Effector memory CD4-positive, alpha-beta T cell (primary cell): ENCODE measurements around the gene CEP43.
A peak's percentile ranks its signal among the peaks of the same experiment; 100 is the strongest.

ENCODE experiments used
- DNase-seq, 3 donors: peaks; one replicate each; pipeline ENCODE4 v3.0.0-alpha.2; 2020
- H3K27ac ChIP-seq: 2 replicates; pipeline ENCODE4 v1.7.0; 2013; ENCODE audit warnings: mild to moderate bottlenecking, low read length, moderate library complexity; ENCODE audit not compliant: insufficient read depth, poor library complexity, severe bottlenecking
- H3K27me3 ChIP-seq: replicated peaks from 2 replicates; pipeline ENCODE4 v1.7.0; 2013; ENCODE audit warnings: mild to moderate bottlenecking, low read length; ENCODE audit not compliant: insufficient read depth, control insufficient read depth, poor library complexity, severe bottlenecking
- H3K36me3 ChIP-seq: 2 replicates; pipeline ENCODE4 v1.7.0; 2013; ENCODE audit warnings: mild to moderate bottlenecking, low read length, moderate library complexity; ENCODE audit not compliant: control insufficient read depth, insufficient read depth
- H3K4me1 ChIP-seq: 2 replicates; pipeline ENCODE4 v1.7.0; 2013; ENCODE audit warnings: low read length, mild to moderate bottlenecking; ENCODE audit not compliant: control insufficient read depth, insufficient read depth, poor library complexity, severe bottlenecking
- H3K4me3 ChIP-seq: 2 replicates; pipeline ENCODE4 v1.7.0; 2013; ENCODE audit warnings: low read length, low read depth, mild to moderate bottlenecking; ENCODE audit not compliant: insufficient read depth, poor library complexity, severe bottlenecking
- H3K9me3 ChIP-seq: 2 replicates; pipeline ENCODE4 v1.7.0; 2013; ENCODE audit warnings: mild to moderate bottlenecking, low read length, moderate library complexity; ENCODE audit not compliant: control insufficient read depth

CEP43 gene

GRCh38 chr6:166988674-166989201 lies 10.5 kb upstream of the CEP43 start:
- Histone ChIP-seq H3K27ac (no peak overlapping the region), H3K4me3 (no peak overlapping the region), H3K27me3 (no peaks in the 10 kb centered on the region), H3K9me3 (no peaks in the 10 kb centered on the region), H3K4me1 (peaks cover 5% of the 10 kb centered on the region), H3K36me3 (peaks cover 3% of the 10 kb centered on the region)
- DNase-seq, result no peak

DNA sequence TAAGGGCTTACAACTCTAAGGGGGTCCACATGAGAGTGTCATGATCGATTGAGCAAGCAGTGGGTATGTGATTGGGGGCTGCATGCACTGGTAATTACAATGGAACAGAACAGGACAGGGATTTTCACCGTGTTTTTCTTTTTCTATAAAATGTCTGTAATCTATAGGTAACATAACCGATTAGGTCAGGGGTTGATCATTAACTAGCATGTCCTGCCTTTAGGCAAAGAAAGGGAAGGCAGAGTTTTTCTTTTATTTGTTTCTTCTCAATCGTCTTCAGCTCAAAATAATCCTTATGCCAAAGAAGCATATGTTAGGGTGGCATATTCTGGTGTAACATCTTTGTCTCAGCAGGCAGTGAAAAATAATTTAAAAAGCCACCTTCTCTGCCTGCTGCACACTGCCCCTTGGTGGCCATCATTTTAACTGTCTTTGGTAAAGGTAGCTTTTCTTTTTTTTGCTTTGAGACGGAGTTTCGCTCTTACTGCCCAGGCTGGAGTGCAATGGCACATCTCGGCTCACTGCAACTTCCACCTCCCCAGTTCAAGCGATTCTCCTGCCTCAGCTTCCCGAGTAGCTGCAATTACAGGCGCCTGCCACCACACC lies 9.7 kb upstream of the CEP43 start:
- peaks cover 3% of the 10 kb centered on the region for H3K36me3 ChIP-seq
- DNase-seq, result peak in 1 of 3 donors; percentile 23
- no peak overlapping the region for H3K27ac ChIP-seq
- no peaks in the 10 kb centered on the region for H3K9me3 ChIP-seq
- peaks cover 5% of the 10 kb centered on the region for H3K4me1 ChIP-seq
- no peaks in the 10 kb centered on the region for H3K27me3 ChIP-seq
- H3K4me3 ChIP-seq, result no peak overlapping the region

DNA sequence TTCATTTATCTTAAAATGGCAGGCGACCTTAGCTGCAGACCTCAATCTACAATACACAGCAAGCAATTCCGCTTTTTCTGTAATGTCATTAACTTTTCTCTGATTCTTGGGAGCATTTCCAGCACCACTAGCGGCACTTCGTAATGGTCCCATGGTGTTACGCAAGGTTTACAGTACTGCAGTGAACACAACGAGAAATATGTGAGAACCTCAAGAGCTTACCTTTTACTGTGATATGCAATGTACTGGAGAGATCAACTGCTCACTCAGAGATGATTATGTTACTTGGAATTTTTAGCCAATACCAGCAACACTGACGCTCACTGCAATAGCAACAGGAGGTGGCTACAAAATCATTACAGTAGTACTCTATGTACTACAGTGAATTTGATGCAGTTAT lies 2.8 kb upstream of the CEP43 start:
- Histone ChIP-seq H3K9me3 (no peaks in the 10 kb centered on the region), H3K36me3 (peaks cover 3% of the 10 kb centered on the region), H3K4me1 (peaks cover 10% of the 10 kb centered on the region), H3K27me3 (no peaks in the 10 kb centered on the region), H3K4me3 (no peak overlapping the region), H3K27ac (no peak overlapping the region)
- DNase-seq, result no peak

- Histone ChIP-seq H3K9me3 (no peaks in the 10 kb centered on the region), H3K4me1 (peaks cover 10% of the 10 kb centered on the region), H3K27me3 (no peaks in the 10 kb centered on the region), H3K36me3 (peaks cover 2% of the 10 kb centered on the region), H3K4me3 (peak overlapping the region; percentile 98), H3K27ac (no peak overlapping the region)
- no peak for DNase-seq
These were observed 1.8 kb upstream of the CEP43 start for GRCh38 chr6:166997348-166997747.

- Histone ChIP-seq H3K4me1 (peaks cover 10% of the 10 kb centered on the region), H3K36me3 (no peaks in the 10 kb centered on the region), H3K9me3 (no peaks in the 10 kb centered on the region), H3K4me3 (peak overlapping the region; percentile 98), H3K27me3 (no peaks in the 10 kb centered on the region), H3K27ac (peak overlapping the region; percentile 78)
- peak; percentile 19 to 30 (median 23) for DNase-seq
These were observed 1.4 kb upstream of the CEP43 start for GRCh38 chr6:166997768-166998255.

- Histone ChIP-seq H3K4me3 (peak overlapping the region; percentile 98), H3K27me3 (no peaks in the 10 kb centered on the region), H3K36me3 (no peaks in the 10 kb centered on the region), H3K4me1 (peaks cover 10% of the 10 kb centered on the region), H3K9me3 (no peaks in the 10 kb centered on the region), H3K27ac (peak overlapping the region; percentile 78)
- DNase-seq, result no peak
These were observed 697 bp upstream of the CEP43 start for GRCh38 chr6:166998256-166999144.

DNA sequence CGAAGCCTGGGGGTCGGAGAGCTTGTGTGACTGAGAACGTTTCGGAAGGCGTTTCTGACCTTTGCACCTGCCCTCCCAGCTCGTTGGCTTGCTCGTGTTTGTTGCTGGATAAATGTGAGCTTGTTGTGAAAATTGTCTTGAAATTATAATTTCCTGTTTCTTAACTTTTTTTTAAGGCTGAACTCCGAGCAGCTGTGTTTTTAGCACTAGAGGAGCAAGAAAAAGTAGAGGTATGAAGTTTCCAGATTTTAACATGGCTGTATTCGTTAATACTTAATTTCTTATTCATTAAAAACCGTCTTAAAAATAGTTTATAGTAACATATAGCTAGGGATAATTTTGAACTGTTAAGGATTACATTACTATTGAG lies 672 bp downstream of the CEP43 start:
- peaks cover 10% of the 10 kb centered on the region for H3K4me1 ChIP-seq
- H3K27me3 ChIP-seq, result no peaks in the 10 kb centered on the region
- DNase-seq, result no peak
- H3K27ac ChIP-seq, result peak overlapping the region; percentile 78
- peak overlapping the region; percentile 98 for H3K4me3 ChIP-seq
- no peaks in the 10 kb centered on the region for H3K9me3 ChIP-seq
- no peaks in the 10 kb centered on the region for H3K36me3 ChIP-seq

GRCh38 chr6:167000759-167001158 lies 1.6 kb downstream of the CEP43 start:
- peaks cover 10% of the 10 kb centered on the region for H3K4me1 ChIP-seq
- DNase-seq, result no peak
- no peak overlapping the region for H3K27ac ChIP-seq
- H3K27me3 ChIP-seq, result no peaks in the 10 kb centered on the region
- no peaks in the 10 kb centered on the region for H3K9me3 ChIP-seq
- H3K4me3 ChIP-seq, result no peak overlapping the region
- H3K36me3 ChIP-seq, result peaks cover 1% of the 10 kb centered on the region

DNA sequence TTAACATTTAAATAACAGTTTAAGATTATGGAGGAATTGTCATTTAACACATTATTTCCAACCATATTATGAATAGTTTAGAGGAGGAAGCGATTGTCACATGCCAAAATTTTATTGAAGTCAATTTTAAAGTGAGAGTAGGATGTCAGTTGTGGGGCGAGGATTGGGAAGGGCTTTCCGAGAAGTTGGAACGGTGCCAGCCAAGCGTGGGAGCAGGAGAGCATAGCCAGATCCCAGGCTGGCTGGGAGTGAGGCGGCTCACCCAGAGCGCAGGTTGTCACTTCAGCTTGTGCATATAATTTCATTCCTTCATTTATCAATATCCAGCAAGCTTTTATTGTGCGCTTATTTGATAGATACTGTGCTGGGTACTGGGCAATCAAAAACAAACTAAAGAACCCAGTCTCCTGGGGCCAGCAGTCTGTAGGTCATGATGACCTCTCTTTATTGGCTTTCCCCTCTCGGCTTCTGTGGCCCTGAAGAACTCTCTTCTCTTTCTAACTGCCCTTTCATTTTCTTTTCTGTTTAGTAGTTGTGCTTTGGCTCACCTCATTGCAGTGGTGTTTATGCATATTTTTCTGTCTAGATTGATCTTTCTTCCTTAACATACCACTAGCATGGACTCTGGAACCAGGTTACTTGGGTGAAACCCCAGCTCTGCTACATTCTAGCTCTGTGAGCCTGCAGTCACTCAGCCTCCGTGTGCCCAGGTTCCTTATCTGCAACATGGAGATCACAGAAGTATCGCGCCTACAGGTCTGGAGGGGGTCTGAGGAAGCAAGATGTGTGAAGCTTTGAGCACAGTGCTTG lies 6.4 kb downstream of the CEP43 start:
- no peak overlapping the region for H3K4me3 ChIP-seq
- no peak overlapping the region for H3K27ac ChIP-seq
- H3K4me1 ChIP-seq, result peaks cover 5% of the 10 kb centered on the region
- peaks cover 6% of the 10 kb centered on the region for H3K36me3 ChIP-seq
- no peaks in the 10 kb centered on the region for H3K9me3 ChIP-seq
- no peaks in the 10 kb centered on the region for H3K27me3 ChIP-seq
- no peak for DNase-seq
